Nephron (organoid): ENCODE results near the gene CLDN22.
A peak's percentile ranks its signal among the peaks of the same experiment; 100 is the strongest.
"Not testable (repeated sequence)": the region's sequence is repeated elsewhere in the genome, so short reads cannot be mapped to it uniquely, and the experiment has no call there.

Experiments used
- H3K27ac Mint-ChIP-seq, 3 experiments: 2 replicates each; pipeline ENCODE4 v1.8.0; 2020; ENCODE audit warnings: mixed read lengths in 3 of 3, mild to moderate bottlenecking in 2 of 3, moderate library complexity in 1 of 3
- H3K27me3 Mint-ChIP-seq: 2 replicates; pipeline ENCODE4 v1.8.0; 2021; ENCODE audit warnings: low read depth, mild to moderate bottlenecking, moderate library complexity, mixed read lengths
- H3K36me3 Mint-ChIP-seq: 2 replicates; pipeline ENCODE4 v1.8.0; 2020; ENCODE audit warnings: low read depth, mixed read lengths
- H3K4me1 Mint-ChIP-seq: 2 replicates; pipeline ENCODE4 v1.8.0; 2020; ENCODE audit warnings: mixed read lengths
- H3K4me3 Mint-ChIP-seq, 3 experiments: 2 replicates each; pipeline ENCODE4 v1.8.0; 2020; ENCODE audit warnings: mild to moderate bottlenecking in 3 of 3, mixed read lengths in 3 of 3, moderate library complexity in 2 of 3
- H3K9me3 Mint-ChIP-seq: 2 replicates; pipeline ENCODE4 v1.8.0; 2020; ENCODE audit warnings: mixed read lengths
- TF ChIP-seq, protein P1 (sequence below), 3 experiments: fragments of 200-600 bp; sonication (generic); IDR thresholded peaks; one replicate each; pipeline ENCODE4 v1.5.0; 2021; ENCODE audit warnings: antibody characterized with exemption in 3 of 3; ENCODE audit not compliant: unreplicated experiment in 3 of 3

Gene CLDN22

DNA sequence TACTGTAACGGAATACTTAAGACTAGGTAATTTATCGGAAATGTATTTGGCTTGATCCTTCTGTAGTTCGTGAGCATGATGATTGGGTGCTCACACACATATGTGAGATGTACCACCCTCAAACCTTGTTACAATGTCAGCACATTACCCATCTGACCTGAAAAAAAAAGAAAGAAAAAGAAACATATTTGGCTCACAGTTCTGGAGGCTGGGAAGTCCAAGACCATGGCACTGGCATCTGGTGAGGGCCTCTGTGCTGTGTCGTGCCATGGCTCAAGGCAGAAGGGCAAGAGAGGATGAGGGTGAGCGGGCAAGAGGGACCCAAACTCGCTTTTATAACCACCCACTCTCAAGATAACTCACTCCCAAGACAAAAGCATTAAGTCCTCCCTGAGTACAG is 9.2 kb upstream of the CLDN22 start:
- H3K27me3 Mint-ChIP-seq, result no peaks in the 10 kb centered on the region
- H3K27ac Mint-ChIP-seq, result peak overlapping the region in 2 of 3 experiments; percentile 4 to 12
- no peak overlapping the region for H3K4me3 Mint-ChIP-seq
- TF ChIP-seq, protein P1, sequence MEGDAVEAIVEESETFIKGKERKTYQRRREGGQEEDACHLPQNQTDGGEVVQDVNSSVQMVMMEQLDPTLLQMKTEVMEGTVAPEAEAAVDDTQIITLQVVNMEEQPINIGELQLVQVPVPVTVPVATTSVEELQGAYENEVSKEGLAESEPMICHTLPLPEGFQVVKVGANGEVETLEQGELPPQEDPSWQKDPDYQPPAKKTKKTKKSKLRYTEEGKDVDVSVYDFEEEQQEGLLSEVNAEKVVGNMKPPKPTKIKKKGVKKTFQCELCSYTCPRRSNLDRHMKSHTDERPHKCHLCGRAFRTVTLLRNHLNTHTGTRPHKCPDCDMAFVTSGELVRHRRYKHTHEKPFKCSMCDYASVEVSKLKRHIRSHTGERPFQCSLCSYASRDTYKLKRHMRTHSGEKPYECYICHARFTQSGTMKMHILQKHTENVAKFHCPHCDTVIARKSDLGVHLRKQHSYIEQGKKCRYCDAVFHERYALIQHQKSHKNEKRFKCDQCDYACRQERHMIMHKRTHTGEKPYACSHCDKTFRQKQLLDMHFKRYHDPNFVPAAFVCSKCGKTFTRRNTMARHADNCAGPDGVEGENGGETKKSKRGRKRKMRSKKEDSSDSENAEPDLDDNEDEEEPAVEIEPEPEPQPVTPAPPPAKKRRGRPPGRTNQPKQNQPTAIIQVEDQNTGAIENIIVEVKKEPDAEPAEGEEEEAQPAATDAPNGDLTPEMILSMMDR (IDR thresholded peaks at IDR 0.05; ENCODE audit: unreplicated experiment in 3 of 3), result no peak
- peaks cover 9% of the 10 kb centered on the region for H3K9me3 Mint-ChIP-seq
- H3K36me3 Mint-ChIP-seq, result peaks cover 24% of the 10 kb centered on the region
- peaks cover 10% of the 10 kb centered on the region for H3K4me1 Mint-ChIP-seq

DNA sequence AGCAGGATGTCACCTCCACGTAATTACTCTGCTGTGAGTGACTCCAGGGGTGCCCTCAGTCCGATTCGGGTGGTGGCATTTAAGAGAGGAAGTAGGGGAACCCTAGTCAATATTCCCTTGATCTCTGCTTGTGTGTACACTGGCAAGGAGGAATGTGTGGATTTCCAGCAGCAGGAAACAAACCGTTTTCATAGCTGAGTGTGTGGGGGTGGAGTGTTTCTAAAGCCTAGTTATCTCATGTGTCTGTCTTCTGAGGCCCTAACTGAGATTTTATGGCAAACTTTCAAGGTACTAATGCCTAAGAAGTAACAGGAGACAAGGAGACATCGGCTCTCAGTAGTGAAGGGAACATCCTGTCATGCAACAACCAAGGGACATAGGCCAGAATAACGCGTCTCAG is 8.8 kb upstream of the CLDN22 start:
- H3K27me3 Mint-ChIP-seq, result no peaks in the 10 kb centered on the region
- H3K4me1 Mint-ChIP-seq, result peaks cover 10% of the 10 kb centered on the region
- peaks cover 25% of the 10 kb centered on the region for H3K36me3 Mint-ChIP-seq
- H3K9me3 Mint-ChIP-seq, result peaks cover 9% of the 10 kb centered on the region
- H3K4me3 Mint-ChIP-seq, result no peak overlapping the region
- TF ChIP-seq, protein P1 (IDR thresholded peaks at IDR 0.05; ENCODE audit: unreplicated experiment in 3 of 3), result no peak
- H3K27ac Mint-ChIP-seq, result peak overlapping the region in 2 of 3 experiments; percentile 4 to 12

DNA sequence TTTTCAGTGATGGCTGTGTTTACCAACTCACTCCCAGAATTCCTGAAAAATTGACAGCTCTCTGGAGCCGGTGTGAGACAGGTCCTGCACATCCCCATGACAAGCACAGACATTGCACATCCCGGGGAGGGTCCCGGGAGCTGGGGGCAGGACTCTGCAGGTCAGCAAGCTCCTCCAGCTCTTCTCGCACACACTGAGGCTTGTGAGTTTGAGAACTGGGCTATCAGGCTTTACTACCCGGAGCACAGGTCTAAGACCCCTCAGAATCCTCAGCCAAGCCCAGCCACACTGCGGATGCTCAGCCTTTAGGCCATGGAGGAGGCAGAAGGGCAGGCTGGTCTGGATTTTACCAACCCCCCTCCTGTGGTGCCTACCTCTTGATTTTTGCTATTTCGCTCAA is 7.8 kb upstream of the CLDN22 start:
- Mint-ChIP-seq H3K4me3 (no peak overlapping the region), H3K27ac (no peak overlapping the region), H3K36me3 (peaks cover 35% of the 10 kb centered on the region), H3K9me3 (peaks cover 9% of the 10 kb centered on the region), H3K4me1 (peaks cover 10% of the 10 kb centered on the region), H3K27me3 (no peaks in the 10 kb centered on the region)
- TF ChIP-seq, protein P1 (IDR thresholded peaks at IDR 0.05; ENCODE audit: unreplicated experiment in 3 of 3), result no peak

DNA sequence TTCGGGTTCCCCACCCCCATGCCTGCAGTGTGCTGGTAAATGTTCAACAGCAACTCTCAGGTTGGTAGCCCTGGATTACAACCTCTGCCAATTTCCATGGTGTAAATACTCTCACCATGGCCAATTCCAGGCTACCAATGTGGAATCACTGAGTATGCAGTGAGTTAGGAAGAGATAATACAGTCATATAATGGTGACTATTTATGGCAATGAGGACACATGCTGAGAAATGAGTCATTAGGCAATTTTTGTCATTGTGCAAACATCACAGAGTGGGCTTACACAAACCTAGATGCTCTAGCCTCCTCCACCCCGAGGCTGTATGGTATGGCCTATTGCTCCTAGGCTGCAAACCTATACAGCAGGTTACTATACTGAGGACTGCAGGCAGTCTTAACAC is 6.8 kb upstream of the CLDN22 start:
- H3K9me3 Mint-ChIP-seq, result peaks cover 9% of the 10 kb centered on the region
- no peaks in the 10 kb centered on the region for H3K27me3 Mint-ChIP-seq
- H3K36me3 Mint-ChIP-seq, result peaks cover 39% of the 10 kb centered on the region
- TF ChIP-seq, protein P1 (IDR thresholded peaks at IDR 0.05; ENCODE audit: unreplicated experiment in 3 of 3), result no peak
- H3K4me3 Mint-ChIP-seq, result no peak overlapping the region
- no peak overlapping the region for H3K27ac Mint-ChIP-seq
- H3K4me1 Mint-ChIP-seq, result peaks cover 10% of the 10 kb centered on the region

DNA sequence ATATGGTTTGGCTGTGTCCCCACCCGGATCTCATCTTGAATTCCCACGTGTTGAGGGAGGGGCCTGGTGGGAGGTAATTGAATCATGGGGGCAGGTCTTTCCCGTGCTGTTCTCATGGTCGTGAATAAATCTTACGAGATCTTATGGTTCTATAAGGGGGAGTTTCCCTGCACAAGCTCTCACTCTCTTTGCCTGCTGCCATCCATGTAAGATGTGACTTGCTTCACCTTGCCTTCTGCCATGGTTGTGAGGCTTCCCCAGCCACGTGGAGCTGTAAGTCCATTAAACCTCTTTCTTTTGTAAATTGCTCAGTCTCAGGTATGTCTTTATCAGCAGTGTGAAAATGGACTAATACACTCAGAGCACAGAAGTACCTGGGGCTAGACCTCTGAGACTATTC is 6.3 kb upstream of the CLDN22 start:
- H3K4me3 Mint-ChIP-seq, H3K9me3 Mint-ChIP-seq, H3K27me3 Mint-ChIP-seq, H3K27ac Mint-ChIP-seq, H3K4me1 Mint-ChIP-seq: not testable (repeated sequence)
- peaks cover 39% of the 10 kb centered on the region for H3K36me3 Mint-ChIP-seq

DNA sequence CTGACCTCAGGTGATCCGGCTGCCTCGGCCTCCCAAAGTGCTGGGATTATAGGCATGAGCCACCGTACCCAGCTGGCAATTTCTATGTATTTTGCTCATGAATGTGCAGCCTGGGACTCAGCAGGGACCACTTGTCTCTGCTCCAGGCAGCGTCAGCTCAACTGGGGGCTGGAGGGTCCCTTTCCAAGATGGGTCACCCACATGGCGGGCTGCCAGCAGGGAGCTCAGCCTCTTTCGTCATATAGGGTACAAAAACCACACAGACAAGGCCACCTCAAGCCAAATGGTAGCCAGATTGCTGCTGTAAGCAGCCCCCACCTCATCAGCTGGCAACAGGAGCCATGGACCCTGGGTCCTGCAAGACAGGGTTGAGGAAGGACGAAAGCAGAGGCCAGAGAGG is 4.5 kb upstream of the CLDN22 start:
- Mint-ChIP-seq H3K9me3 (peaks cover 9% of the 10 kb centered on the region), H3K4me1 (peaks cover 16% of the 10 kb centered on the region), H3K27me3 (no peaks in the 10 kb centered on the region), H3K36me3 (peaks cover 44% of the 10 kb centered on the region), H3K27ac (no peak overlapping the region), H3K4me3 (no peak overlapping the region)
- TF ChIP-seq, protein P1 (IDR thresholded peaks at IDR 0.05; ENCODE audit: unreplicated experiment in 3 of 3), result no peak

DNA sequence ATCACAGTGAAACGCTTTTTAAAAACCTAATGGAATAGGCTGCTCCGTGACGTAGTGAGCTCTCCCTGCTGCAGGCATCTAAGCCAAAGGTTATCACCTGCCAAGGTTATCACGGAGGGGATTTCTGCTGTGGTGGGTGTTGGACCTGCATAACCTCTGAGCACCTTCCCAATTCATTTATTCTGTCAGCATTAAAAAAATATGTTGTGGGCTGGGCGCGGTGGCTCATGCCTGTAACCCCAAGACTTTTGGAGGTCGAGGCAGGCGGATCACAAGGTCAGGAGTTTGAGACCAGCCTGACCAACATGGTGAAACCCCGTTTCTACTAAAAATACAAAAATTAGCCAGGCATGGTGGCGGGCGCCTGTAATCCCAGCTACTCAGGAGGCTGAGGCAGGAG is 4.0 kb upstream of the CLDN22 start:
- H3K27ac Mint-ChIP-seq, H3K4me3 Mint-ChIP-seq, H3K9me3 Mint-ChIP-seq, H3K27me3 Mint-ChIP-seq: not testable (repeated sequence)
- Mint-ChIP-seq H3K4me1 (peaks cover 14% of the 10 kb centered on the region), H3K36me3 (peaks cover 47% of the 10 kb centered on the region)
